Loucy (cell line): ENCODE measurements around the gene RIMBP2.

Source experiments
- CTCF ChIP-seq: fragments of 200-600 bp; sonication (generic); conservative IDR thresholded peaks from 2 replicates; pipeline ENCODE4 v1.5.1; 2014; ENCODE audit warnings: mild to moderate bottlenecking, antibody characterized with exemption, low read length
- EZH2phosphoT487 ChIP-seq: fragments of 200-600 bp; IDR thresholded peaks from 2 replicates; pipeline ENCODE4 v1.6.1; 2018; ENCODE audit warnings: antibody characterized with exemption, mild to moderate bottlenecking, moderate library complexity, borderline replicate concordance

GRCh38 chr12:130556486-130557055 is 159.5 kb downstream of the RIMBP2 start:
- no peak for TF ChIP-seq CTCF
- TF ChIP-seq EZH2phosphoT487 = no peak
